NCI-H2171 (cell line): ENCODE data around the gene TYW3.

Source experiments
- DNase-seq: peaks from one replicate; lab custom pipeline; 2025; lab: John Stamatoyannopoulos, UW

Gene TYW3

GRCh38 chr1:74732960-74733603 lies at the start of gene TYW3, which contains the start of gene CRYZ:
Gene TYW3, plus strand, starts transcription at chr1:74733152. Its CDS starts 93 bp downstream, at chr1:74733245.
Gene CRYZ, minus strand, starts transcription at chr1:74733050. Its CDS starts 8,229 bp downstream, at chr1:74724821.
- DNase-seq = peak; percentile 93

- no peak for DNase-seq
Observed at GRCh38 chr1:74683656-74684055, 49.3 kb upstream of the TYW3 start.

- DNase-seq = no peak
Observed at GRCh38 chr1:74684301-74684700, 48.7 kb upstream of the TYW3 start.

GRCh38 chr1:74686928-74687327 lies 46.0 kb upstream of the TYW3 start:
- DNase-seq = peak; percentile 10

GRCh38 chr1:74689621-74690363 lies 43.2 kb upstream of the TYW3 start:
- peak; percentile 66 for DNase-seq

- no peak for DNase-seq
Observed at GRCh38 chr1:74690364-74690696, 42.6 kb upstream of the TYW3 start.

GRCh38 chr1:74690909-74691308 lies 42.0 kb upstream of the TYW3 start:
- DNase-seq = no peak

GRCh38 chr1:74693473-74693872 lies 39.5 kb upstream of the TYW3 start:
- no peak for DNase-seq

GRCh38 chr1:74697832-74698231 lies 35.1 kb upstream of the TYW3 start:
- no peak for DNase-seq

- DNase-seq = no peak
Observed at GRCh38 chr1:74699331-74699730, 33.6 kb upstream of the TYW3 start.

GRCh38 chr1:74703386-74704182 lies 29.4 kb upstream of the TYW3 start:
- no peak for DNase-seq

- no peak for DNase-seq
Observed at GRCh38 chr1:74712881-74713280, 20.1 kb upstream of the TYW3 start.

GRCh38 chr1:74713849-74714248 lies 19.1 kb upstream of the TYW3 start:
- no peak for DNase-seq

GRCh38 chr1:74714429-74715235 lies 18.3 kb upstream of the TYW3 start:
- DNase-seq = no peak

GRCh38 chr1:74715236-74715502 lies 17.8 kb upstream of the TYW3 start:
- DNase-seq = no peak

- no peak for DNase-seq
Observed at GRCh38 chr1:74715806-74716205, 17.1 kb upstream of the TYW3 start.

- no peak for DNase-seq
Observed at GRCh38 chr1:74716822-74717221, 16.1 kb upstream of the TYW3 start.

- DNase-seq = no peak
Observed at GRCh38 chr1:74717626-74718025, 15.3 kb upstream of the TYW3 start.

GRCh38 chr1:74726063-74726462 lies 6.9 kb upstream of the TYW3 start:
- DNase-seq = no peak

GRCh38 chr1:74728736-74729135 lies 4.2 kb upstream of the TYW3 start:
- no peak for DNase-seq

- no peak for DNase-seq
Observed at GRCh38 chr1:74729741-74730478, 3.0 kb upstream of the TYW3 start.
